ENCODE data around the gene GSTO2. TPM values are rescaled to one million over a fixed set of nuclear protein-coding genes. Genes with fewer than 3 reads are reported as not detected.

Gene GSTO2
- total and polyA plus RNA-seq, 2 of the 13 experiments (the other 11 are each of a cell fraction or from before 2014, with no cell fraction given) = 2.1 to 7.9 TPM

GRCh38 chr10:104231784-104232612 is 37.0 kb upstream of the GSTO2 start, which contains the start of gene CFAP43 (continued):
- 0 out of 2 replicates have a peak, but pooled peaks have one; percentile 59 for TF ChIP-seq ZNF280D (CRISPR knock-in tag; IDR thresholded peaks at IDR 0.05)
- TF ChIP-seq ZNF326 (CRISPR knock-in tag; IDR thresholded peaks at IDR 0.05; ENCODE audit: borderline replicate concordance) = no peak
- TF ChIP-seq TOPORS (CRISPR knock-in tag; IDR thresholded peaks at IDR 0.05) = peak; percentile 77; the same call in 1 of the 2 replicates
- TF ChIP-seq ZNF510 (CRISPR knock-in tag; IDR thresholded peaks at IDR 0.05; ENCODE audit: low read depth) = no peak
- no peak for TF ChIP-seq ZNF562 (CRISPR knock-in tag; IDR thresholded peaks at IDR 0.05; ENCODE audit: borderline replicate concordance)
- TF ChIP-seq SKI (IDR thresholded peaks at IDR 0.05; ENCODE audit: partially characterized antibody) = peak; percentile 51
- TF ChIP-seq ZNF256 (CRISPR knock-in tag; conservative IDR thresholded peaks at IDR 0.05) = no peak
- 0 out of 2 replicates have a peak, but pooled peaks have one; percentile 45 for TF ChIP-seq ZNF337 (CRISPR knock-in tag; IDR thresholded peaks at IDR 0.05; ENCODE audit: borderline replicate concordance, low read depth)
- TF ChIP-seq ZNF777 (CRISPR knock-in tag; IDR thresholded peaks at IDR 0.05) = peak; percentile 64; the same call in 1 of the 2 replicates
- TF ChIP-seq ZMYM2 (CRISPR knock-in tag; IDR thresholded peaks at IDR 0.05) = no peak
- TF ChIP-seq ZFP37 (CRISPR knock-in tag; IDR thresholded peaks at IDR 0.05; ENCODE audit: borderline replicate concordance) = peak; percentile 73; the same call in 1 of the 2 replicates
- peak; percentile 49; the same call in 1 of the 2 replicates for TF ChIP-seq ZNF614 (CRISPR knock-in tag; IDR thresholded peaks at IDR 0.05; ENCODE audit: borderline replicate concordance)
- no peak for TF ChIP-seq ZNF10 (CRISPR knock-in tag; IDR thresholded peaks at IDR 0.05; ENCODE audit: borderline replicate concordance, low read depth)
- TF ChIP-seq ATF5 (CRISPR knock-in tag; IDR thresholded peaks at IDR 0.05; ENCODE audit: low read depth) = peak; percentile 86; the same call in 1 of the 2 replicates
- TF ChIP-seq ARID2 (CRISPR knock-in tag; IDR thresholded peaks at IDR 0.05; ENCODE audit: borderline replicate concordance) = peak; percentile 86
- 0 out of 2 replicates have a peak, but pooled peaks have one; percentile 55 for TF ChIP-seq ZNF275 (CRISPR knock-in tag; IDR thresholded peaks at IDR 0.05; ENCODE audit: borderline replicate concordance)
- peak; percentile 74 for TF ChIP-seq MXD3 (CRISPR knock-in tag; IDR thresholded peaks at IDR 0.05)
- TF ChIP-seq E2F2 (CRISPR knock-in tag; IDR thresholded peaks at IDR 0.05; ENCODE audit: borderline replicate concordance) = peak; percentile 24; the same call in 1 of the 2 replicates

Measured in HepG2 (cell line).